Superior temporal gyrus (tissue), 1 donor: ENCODE results near the gene OR6C6.
A peak's percentile ranks its signal among the peaks of the same experiment; 100 is the strongest.
"Not testable (repeated sequence)": the region's sequence is repeated elsewhere in the genome, so short reads cannot be mapped to it uniquely, and the experiment has no call there.

Experiments
- DNase-seq: peaks from one replicate; pipeline ENCODE4 v3.0.0-alpha.2; 2016; ENCODE audit errors: extremely low spot score

Gene OR6C6

DNA sequence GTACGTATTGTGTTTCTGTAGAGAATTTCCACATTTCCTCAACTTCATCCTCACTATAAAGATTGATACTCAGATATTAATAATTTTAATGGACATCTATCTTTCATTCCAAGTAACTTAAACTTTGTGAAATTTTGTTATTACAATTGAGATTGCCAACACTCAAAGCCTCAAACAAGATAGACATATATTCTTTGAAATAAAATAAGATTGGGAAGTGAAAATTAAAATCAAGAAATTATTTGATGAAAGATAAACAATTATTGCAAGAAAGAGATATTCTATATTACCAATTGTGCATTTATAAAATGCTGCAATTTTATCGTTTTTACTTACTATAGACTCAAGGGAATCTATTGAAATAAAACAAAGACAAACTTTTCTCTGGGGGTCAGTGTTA, at the start of gene OR6C6:
TSS of gene OR6C6 (minus strand) at position 101 of the 400 bp plus-strand sequence. CDS start 1,337 bp downstream, outside the sequence.
- no peak for DNase-seq

DNA sequence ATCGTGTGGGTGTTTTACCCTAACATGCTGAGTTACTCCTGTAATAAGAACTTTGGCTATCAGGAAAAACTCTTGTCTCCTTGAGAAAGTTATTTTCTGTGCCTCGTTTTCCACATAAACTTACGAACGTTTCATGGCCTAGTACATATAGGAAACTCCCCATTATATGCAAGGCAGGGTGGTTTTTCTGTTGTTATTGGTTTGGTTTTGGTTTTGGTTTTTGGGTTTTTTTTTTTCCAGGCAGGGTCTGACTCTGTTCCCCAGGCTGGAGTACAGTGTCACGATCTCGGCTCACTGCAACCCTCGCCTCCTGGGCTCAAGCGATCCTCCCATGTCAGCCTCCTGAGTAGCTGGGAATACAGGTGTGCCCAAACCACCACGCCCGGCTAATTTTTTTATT, 39.6 kb upstream of the OR6C6 start:
- no peak for DNase-seq

DNA sequence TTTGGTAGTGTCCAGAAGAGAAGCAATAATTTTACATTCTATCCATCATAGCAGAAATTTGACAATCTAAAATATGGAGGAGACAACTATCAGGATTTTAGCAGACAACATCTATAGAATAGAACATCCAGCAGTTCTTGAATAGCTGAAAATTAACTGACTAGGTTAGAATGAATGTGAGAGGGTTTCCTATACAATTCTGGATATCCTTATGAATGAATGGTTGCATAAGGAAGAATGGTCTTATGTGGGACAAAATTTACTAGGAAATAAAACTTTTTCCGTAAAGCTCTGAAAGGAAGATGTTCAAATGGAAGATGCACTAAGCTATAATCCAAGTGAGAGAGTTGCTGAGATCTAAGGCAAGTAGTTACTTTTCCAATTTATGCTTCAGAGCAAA, 34.1 kb upstream of the OR6C6 start, which contains the start of gene OR6C3:
TSS of gene OR6C3 (plus strand) at position 301 of the 400 bp plus-strand sequence. CDS start 955 bp downstream, outside the sequence.
- DNase-seq = no peak

GRCh38 chr12:55325801-55326200, 29.4 kb upstream of the OR6C6 start:
- DNase-seq = not testable (repeated sequence)

DNA sequence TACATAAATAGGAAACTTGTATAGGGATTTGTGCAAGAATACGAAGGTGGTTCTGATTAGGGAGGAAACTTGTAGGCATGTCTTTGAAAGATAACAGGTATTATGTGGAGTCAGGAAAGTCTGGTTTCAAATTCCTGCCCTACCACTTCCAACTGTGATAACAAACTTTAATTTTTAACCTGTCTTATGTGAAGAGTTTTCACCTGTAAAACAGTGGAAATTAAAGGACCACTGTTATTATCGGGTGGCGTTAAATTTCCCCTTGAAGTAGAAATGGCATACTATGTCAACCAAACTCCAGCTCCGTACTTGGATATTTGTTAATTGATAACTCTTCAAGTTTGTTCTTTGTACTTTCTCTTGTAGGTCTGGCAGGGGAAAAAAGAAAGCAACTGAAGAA, 23.8 kb upstream of the OR6C6 start:
- DNase-seq = no peak

DNA sequence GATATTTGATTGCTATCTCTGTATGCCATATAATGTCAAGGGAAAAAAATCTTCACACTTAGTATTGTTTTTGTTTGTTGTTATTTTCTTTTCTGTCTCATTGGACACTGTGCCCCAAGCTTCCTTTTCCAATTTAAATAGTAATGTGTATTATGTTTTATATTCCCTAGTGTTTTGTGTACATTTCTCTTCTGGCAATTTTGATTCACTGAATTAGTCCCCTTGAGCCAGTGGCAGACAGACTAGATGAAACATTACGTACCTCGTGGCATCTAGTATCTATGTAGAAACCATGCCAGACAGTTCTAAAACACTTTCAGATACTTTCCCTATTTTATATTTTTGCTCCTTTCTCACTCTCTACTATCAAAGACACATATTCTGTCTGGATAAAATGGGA, 17.7 kb upstream of the OR6C6 start, which contains the start of gene OR6C1:
TSS of gene OR6C1 (plus strand) at position 301 of the 400 bp plus-strand sequence. CDS start 6,257 bp downstream, outside the sequence.
- no peak for DNase-seq

- DNase-seq = no peak
Measured at GRCh38 chr12:55289999-55290398, 6.4 kb downstream of the OR6C6 start.

DNA sequence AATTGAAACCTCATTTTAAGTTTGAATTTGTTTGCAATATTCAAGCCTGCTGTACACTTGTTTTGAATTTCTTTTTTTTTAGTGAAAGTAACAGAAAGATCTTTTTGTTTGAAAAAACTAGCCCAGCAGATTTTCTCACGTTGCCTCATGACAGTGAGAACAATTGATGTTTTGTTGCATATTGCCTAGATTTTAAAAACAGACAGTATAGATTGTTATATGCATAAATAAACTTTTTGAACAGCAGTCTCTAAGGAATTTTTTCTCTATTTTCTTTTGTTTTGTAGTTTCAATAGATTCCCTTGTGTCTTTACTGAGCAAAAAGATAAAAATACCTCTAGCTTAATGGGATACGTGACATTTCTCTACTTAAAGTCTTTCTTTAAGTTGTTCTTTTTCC, 15.4 kb downstream of the OR6C6 start:
- DNase-seq = peak; percentile 30

- DNase-seq = no peak
Measured at GRCh38 chr12:55258303-55258702, 38.1 kb downstream of the OR6C6 start.

- no peak for DNase-seq
Measured at GRCh38 chr12:55256831-55257230, 39.5 kb downstream of the OR6C6 start.

- no peak for DNase-seq
Measured at GRCh38 chr12:55253281-55253680, 43.1 kb downstream of the OR6C6 start.

DNA sequence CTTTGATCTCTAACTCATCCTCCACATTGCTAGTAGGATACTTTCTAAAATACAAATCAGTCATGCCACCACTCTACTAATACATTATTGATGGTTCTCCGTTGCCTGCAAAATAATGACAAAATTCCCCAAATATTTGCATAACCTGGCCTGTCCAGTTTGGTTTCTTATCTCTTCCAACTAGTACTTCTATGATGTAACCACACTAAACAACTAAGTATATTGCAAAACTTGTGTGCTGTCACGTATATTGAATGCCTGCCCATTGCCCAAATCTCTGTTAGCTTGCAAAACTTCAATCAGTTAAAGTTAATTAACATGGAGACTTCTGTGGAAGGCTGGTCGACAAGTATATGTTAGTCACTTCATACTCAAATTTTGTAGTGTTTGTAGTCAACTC, 45.4 kb downstream of the OR6C6 start:
- DNase-seq = no peak

- no peak for DNase-seq
Measured at GRCh38 chr12:55246159-55246558, 50.2 kb downstream of the OR6C6 start.

DNA sequence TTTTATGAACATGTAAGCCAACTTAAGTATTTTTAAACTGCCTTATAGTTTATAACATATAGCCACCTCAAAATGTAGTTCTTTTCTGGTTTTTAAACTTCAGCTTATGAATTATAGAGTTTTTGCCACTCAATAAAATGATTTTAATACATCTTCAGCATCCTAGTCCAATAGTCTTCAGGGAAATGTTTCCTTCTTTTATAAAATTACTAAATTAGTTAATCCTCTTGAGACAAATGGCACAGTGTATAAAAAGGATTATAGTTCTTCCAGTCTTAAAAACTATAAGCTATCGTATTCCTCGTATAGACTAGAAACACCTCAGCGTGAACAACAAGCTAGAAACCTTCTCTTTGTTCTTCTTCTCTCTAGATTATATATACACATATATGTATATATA, 52.1 kb downstream of the OR6C6 start, which contains the start of gene OR6C74:
TSS of gene OR6C74 (plus strand) at position 301 of the 400 bp plus-strand sequence. CDS start 2,679 bp downstream, outside the sequence.
- DNase-seq = no peak
